Breast epithelium (tissue), 3 donors: Measurements from ENCODE around the gene DNAJC22.
"Not testable (repeated sequence)": the region's sequence is repeated elsewhere in the genome, so short reads cannot be mapped to it uniquely, and the experiment has no call there.

ENCODE experiments used
- CTCF ChIP-seq, 3 donors: fragments of 450-650 bp; IDR thresholded peaks; one replicate each; pipeline ENCODE4 v1.5.1; 2016 to 2017; ENCODE audit warnings: antibody characterized with exemption in 3 of 3, mild to moderate bottlenecking in 3 of 3, moderate library complexity in 3 of 3
- POLR2A ChIP-seq: fragments of 450-650 bp; IDR thresholded peaks from one replicate; pipeline ENCODE4 v1.6.1; 2016; ENCODE audit warnings: antibody characterized with exemption, mild to moderate bottlenecking, moderate library complexity

- TF ChIP-seq CTCF (IDR thresholded peaks at IDR 0.05); POLR2A: not testable (repeated sequence)
These were observed 12.9 kb upstream of the DNAJC22 start for GRCh38 chr12:49333778-49334177.
